Spleen (tissue), 11 donors: ENCODE data around the gene RBM20. TPM values are rescaled to one million over a fixed set of nuclear protein-coding genes. Genes with fewer than 3 reads are reported as not detected.
A peak's percentile ranks its signal among the peaks of the same experiment; 100 is the strongest.

Source experiments
- DNase-seq: peaks from one replicate; pipeline ENCODE4 v3.0.0-alpha.2; 2020
- H3K27ac ChIP-seq, 8 donors: fragments of 200-600 bp; sonication (generic) in 7 of 8; 1 replicate in 4 of 8; 2 replicates in 4 of 8; pipeline versions ENCODE4 v1.5.0 to v1.8.0; 2016 to 2021; ENCODE audit warnings: inconsistent platforms in 4 of 8, mild to moderate bottlenecking in 4 of 8, moderate library complexity in 1 of 8
- H3K27me3 ChIP-seq, 7 donors: fragments of 200-600 bp; sonication (generic) in 6 of 7; replicated peaks in 1 of 7; 1 replicate in 4 of 7; 2 replicates in 3 of 7; pipeline versions ENCODE4 v1.5.0 to v1.8.0; 2016 to 2021; ENCODE audit warnings: inconsistent platforms in 3 of 7, mild to moderate bottlenecking in 1 of 7
- H3K36me3 ChIP-seq, 6 donors: fragments of 200-600 bp; sonication (generic) in 5 of 6; 1 replicate in 4 of 6; 2 replicates in 2 of 6; pipeline versions ENCODE4 v1.5.0 to v1.8.0; 2016 to 2021; ENCODE audit warnings: inconsistent platforms in 2 of 6
- H3K4me1 ChIP-seq, 6 donors: fragments of 200-600 bp; sonication (generic) in 5 of 6; 1 replicate in 3 of 6; 2 replicates in 3 of 6; pipeline versions ENCODE4 v1.5.0 to v1.8.0; 2016 to 2021; ENCODE audit warnings: inconsistent platforms in 3 of 6
- H3K4me3 ChIP-seq, 8 donors: fragments of 200-600 bp; sonication (generic) in 7 of 8; 1 replicate in 4 of 8; 2 replicates in 4 of 8; pipeline versions ENCODE4 v1.5.0 to v1.8.0; 2016 to 2021; ENCODE audit warnings: inconsistent platforms in 4 of 8, mild to moderate bottlenecking in 4 of 8, moderate library complexity in 2 of 8
- H3K9me3 ChIP-seq, 8 donors: fragments of 200-600 bp; sonication (generic) in 7 of 8; 1 replicate in 4 of 8; 2 replicates in 4 of 8; pipeline versions ENCODE4 v1.5.0 to v1.8.0; 2016 to 2021; ENCODE audit warnings: inconsistent platforms in 4 of 8
- POLR2A ChIP-seq, 3 donors: fragments of 450-650 bp; IDR thresholded peaks; one replicate each; pipeline ENCODE4 v1.5.1; 2017; ENCODE audit warnings: antibody characterized with exemption in 3 of 3, mild to moderate bottlenecking in 1 of 3
- POLR2AphosphoS5 ChIP-seq, 3 donors: sonication (generic); formaldehyde crosslinking; IDR thresholded peaks; one replicate each; pipeline ENCODE4 v1.5.1; 2017; ENCODE audit warnings: antibody characterized with exemption in 3 of 3
- WGBS, 5 donors: extraction: QIAGEN DNeasy Blood & Tissue Kit in 3 of 5; methylation state at CpG; one replicate each; pipeline versions ENCODE4 v1.1.5 to v1.1.7; 2013 to 2018; 5-methylcytosine and 5-hydroxymethylcytosine counted together
- intact Hi-C: fragments of 100-400 bp; cut with DNase I; formaldehyde crosslinking; loops from one replicate; pipeline ENCODE4 v1.15.0; 2023; ENCODE audit warnings: low total_unique reads
- polyA plus RNA-seq, 3 donors: library from polyadenylated mRNA; stranded (reverse); fragments of 200-250 nt; gene quantifications; one replicate each; pipeline ENCODE4 v1.2.1, GENCODE V29; 2013
- total RNA-seq, 7 donors: library from RNA; depleted of rRNA in 3 of 7; stranded (reverse); fragments of >200 nt in 3 of 7; fragmentation: NEBNext Ultra II Directional in 4 of 7; extraction: Animal tissue kit (Norgen Biotek cat#: 25700) in 4 of 7; gene quantifications; one replicate each; pipeline versions ENCODE4 v1.1.0 to v1.2.1, GENCODE V29; 2016 to 2021
- TF ChIP-seq, protein P1 (sequence below), 11 experiments: fragments of 200-600 bp in 7 of 11; fragments of 450-650 bp in 4 of 11; sonication (generic) in 4 of 11; IDR thresholded peaks in 8 of 11; conservative IDR thresholded peaks in 3 of 11; 1 replicate in 7 of 11; 2 replicates in 4 of 11; pipeline versions ENCODE4 v1.4.0 to v1.8.0; 2016 to 2021; ENCODE audit warnings: antibody characterized with exemption in 11 of 11, inconsistent platforms in 4 of 11, mild to moderate bottlenecking in 1 of 11
- donor health status: healthy with polysubstance abuse.
- donor health status: DM: no; HTN: no; CAD: no; lungs with moderate emphysema.
- donor health status: DM: no; HTN: no; CAD: no.
- donor health status: Bipolar disorder and iron deficiency.
- donor health status: healthy.
- donor health status: DM: no; HTN: no; CAD: no.
- donor health status: DM: yes; HTN: yes; CAD: no.

The RBM20 gene
- total and polyA plus RNA-seq, 10 donors, result 0.04 to 0.72 (median 0.29) TPM; not detected in 1

DNA sequence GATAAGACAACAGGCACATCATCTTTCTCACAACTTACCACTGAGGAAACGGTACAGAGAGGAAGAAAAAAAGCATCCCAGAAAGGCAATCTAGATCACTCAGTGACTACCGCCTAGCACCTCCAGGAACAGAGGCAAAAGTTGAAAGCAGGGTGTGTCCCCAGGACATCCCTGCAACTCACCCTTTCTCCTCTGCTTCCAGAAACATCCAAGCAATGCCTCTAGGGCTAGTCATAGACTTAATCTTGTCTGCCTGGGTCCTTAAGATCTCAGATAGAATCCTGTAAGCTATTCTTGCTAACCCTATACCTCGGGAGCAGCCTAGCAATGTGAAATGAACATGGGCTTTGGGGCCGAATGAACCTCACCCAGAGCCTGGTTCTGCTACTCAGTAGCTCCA, 208.8 kb downstream of the RBM20 start:
- 73 to 86% (median 77%) methylated on average over 4 of the region's 4 CpGs for WGBS, 5 donors
- intact Hi-C loops, result no loop called here
- H3K36me3 ChIP-seq, result no peaks in the 10 kb centered on the region
- H3K4me1 ChIP-seq, result peaks cover 17 to 79% (median 51%) of the 10 kb centered on the region in 6 donors
- H3K27ac ChIP-seq, result peak overlapping the region in 2 of 8 donors; percentile 6 to 15
- TF ChIP-seq POLR2AphosphoS5 (IDR thresholded peaks at IDR 0.05) (no peak), POLR2A (IDR thresholded peaks at IDR 0.05) (no peak)
- TF ChIP-seq, protein P1, sequence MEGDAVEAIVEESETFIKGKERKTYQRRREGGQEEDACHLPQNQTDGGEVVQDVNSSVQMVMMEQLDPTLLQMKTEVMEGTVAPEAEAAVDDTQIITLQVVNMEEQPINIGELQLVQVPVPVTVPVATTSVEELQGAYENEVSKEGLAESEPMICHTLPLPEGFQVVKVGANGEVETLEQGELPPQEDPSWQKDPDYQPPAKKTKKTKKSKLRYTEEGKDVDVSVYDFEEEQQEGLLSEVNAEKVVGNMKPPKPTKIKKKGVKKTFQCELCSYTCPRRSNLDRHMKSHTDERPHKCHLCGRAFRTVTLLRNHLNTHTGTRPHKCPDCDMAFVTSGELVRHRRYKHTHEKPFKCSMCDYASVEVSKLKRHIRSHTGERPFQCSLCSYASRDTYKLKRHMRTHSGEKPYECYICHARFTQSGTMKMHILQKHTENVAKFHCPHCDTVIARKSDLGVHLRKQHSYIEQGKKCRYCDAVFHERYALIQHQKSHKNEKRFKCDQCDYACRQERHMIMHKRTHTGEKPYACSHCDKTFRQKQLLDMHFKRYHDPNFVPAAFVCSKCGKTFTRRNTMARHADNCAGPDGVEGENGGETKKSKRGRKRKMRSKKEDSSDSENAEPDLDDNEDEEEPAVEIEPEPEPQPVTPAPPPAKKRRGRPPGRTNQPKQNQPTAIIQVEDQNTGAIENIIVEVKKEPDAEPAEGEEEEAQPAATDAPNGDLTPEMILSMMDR (IDR thresholded peaks at IDR 0.05 in 8 of 11, conservative IDR thresholded peaks at IDR 0.05 in 3 of 11), result no peak
- H3K9me3 ChIP-seq, result no peaks in the 10 kb centered on the region
- no peaks in the 10 kb centered on the region for H3K27me3 ChIP-seq
- no peak for DNase-seq
- H3K4me3 ChIP-seq, result no peak overlapping the region

DNA sequence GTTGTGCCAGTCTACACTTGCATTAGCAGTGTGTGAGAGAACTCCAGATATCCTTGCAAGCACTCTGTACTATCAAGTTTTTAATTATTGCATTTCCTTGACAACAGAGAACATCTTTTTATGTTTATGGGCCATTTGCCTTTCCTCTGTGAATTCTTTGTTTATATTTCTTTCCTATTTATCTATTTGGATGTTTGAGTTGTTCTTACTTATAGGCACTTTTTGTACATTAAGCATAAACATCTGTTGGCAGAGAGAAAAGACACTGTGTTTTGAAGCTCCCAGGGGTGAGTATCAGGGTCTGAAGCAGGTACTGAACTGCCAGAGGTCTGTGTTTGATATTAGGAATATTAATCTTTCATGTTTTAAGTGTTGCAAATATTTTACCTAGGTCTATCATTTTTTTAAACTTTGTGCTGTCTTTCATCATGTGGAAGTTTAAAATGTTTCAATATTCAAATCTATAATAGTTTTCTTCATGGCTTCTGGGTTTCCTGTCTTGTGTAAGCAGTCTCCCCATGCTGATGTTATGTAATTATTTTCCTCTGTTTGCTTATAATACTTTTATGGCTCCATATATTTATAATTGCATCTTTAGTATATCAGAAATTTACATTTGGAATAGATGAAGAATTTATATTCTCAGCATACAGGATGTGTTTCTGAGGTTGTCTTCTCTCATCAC, 209.9 kb downstream of the RBM20 start:
- intact Hi-C loops, result no loop called here

DNA sequence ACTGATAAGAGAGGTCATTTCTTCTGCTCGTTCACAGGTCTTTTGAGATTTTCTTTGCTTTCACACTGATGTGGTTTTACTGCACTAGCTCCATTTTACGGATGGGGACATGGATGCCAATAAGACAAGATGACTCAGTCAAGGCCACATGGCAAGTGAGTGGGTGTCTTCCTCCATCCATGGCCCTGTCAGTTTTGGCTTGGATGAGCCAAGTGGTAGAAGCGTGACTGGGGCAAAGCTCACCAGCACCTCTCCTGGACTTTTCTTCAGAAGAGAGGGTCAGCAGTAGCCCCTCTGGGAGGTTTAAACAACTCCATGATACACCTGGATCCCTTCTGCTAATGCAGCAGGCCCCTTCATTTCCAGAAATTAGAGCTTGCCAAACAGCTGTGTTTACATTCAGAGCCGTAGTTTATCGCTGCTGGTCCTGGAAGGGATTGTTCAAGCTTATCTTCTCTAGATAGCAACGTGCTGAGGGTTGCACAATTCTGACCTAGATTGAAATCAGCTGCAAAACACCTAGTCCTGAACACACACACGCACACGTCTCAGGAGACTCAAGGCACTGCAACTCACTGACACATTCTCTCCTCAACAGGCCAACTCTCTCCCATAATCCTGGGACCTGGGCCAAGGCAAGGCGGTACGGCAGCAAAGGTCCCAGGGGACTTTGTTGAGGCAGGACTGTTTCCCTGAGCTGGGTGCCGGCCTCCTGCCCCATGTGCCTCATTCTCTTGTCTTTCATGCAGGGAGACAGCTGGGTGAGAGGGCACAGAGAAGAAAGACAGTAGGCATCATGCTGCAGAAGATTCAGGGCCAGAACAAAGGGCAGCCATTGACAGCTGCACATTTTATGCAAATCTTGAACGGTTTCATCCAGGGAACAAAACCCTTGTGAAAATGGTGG, 213.4 kb downstream of the RBM20 start:
- intact Hi-C loops, result no loop called here
- no peak for DNase-seq
- peak overlapping the region in 7 of 8 donors; percentile 45 to 100 (median 98) for H3K27ac ChIP-seq
- no peak for TF ChIP-seq POLR2A (IDR thresholded peaks at IDR 0.05)
- TF ChIP-seq, protein P1 (IDR thresholded peaks at IDR 0.05 in 8 of 11, conservative IDR thresholded peaks at IDR 0.05 in 3 of 11), result no peak
- peak in 2 of 3 donors; percentile 30 to 48 for TF ChIP-seq POLR2AphosphoS5 (IDR thresholded peaks at IDR 0.05)
- H3K9me3 ChIP-seq, result no peaks in the 10 kb centered on the region
- H3K4me1 ChIP-seq, result peaks cover 52 to 83% (median 72%) of the 10 kb centered on the region in 6 donors
- no peaks in the 10 kb centered on the region for H3K27me3 ChIP-seq
- 43 to 60% (median 49%) methylated on average over 12 of the region's 12 CpGs for WGBS, 5 donors
- H3K4me3 ChIP-seq, result no peak overlapping the region
- H3K36me3 ChIP-seq, result no peaks in the 10 kb centered on the region

More for the DNA sequence above, 209.9 kb downstream of the RBM20 start:
- Histone ChIP-seq H3K4me3 (no peak overlapping the region), H3K36me3 (no peaks in the 10 kb centered on the region), H3K4me1 (peaks cover 28 to 80% (median 62%) of the 10 kb centered on the region in 6 donors), H3K27ac (no peak overlapping the region), H3K9me3 (no peaks in the 10 kb centered on the region), H3K27me3 (no peaks in the 10 kb centered on the region)
- DNase-seq, result no peak
- no peak for TF ChIP-seq POLR2A (IDR thresholded peaks at IDR 0.05)
- TF ChIP-seq, protein P1 (IDR thresholded peaks at IDR 0.05 in 8 of 11, conservative IDR thresholded peaks at IDR 0.05 in 3 of 11), result no peak
- TF ChIP-seq POLR2AphosphoS5 (IDR thresholded peaks at IDR 0.05), result no peak
